ENCODE measurements around the gene STEAP1B. TPM values are rescaled to one million over a fixed set of nuclear protein-coding genes. Genes with fewer than 3 reads are reported as not detected.
"Not testable (repeated sequence)": the region's sequence is repeated elsewhere in the genome, so short reads cannot be mapped to it uniquely, and the experiment has no call there.

Gene STEAP1B
- total RNA-seq, 5 donors from 2014 or later (not counting 1 experiment from before 2014, with no cell fraction given): 0.28 to 0.44 (median 0.31) TPM; not detected in 1

GRCh38 chr7:22523478-22524352 is 23.7 kb upstream of the STEAP1B start:
- CTCF ChIA-PET: interaction anchor here (0.7 to 0.9 kb wide), 2 partner anchors 533 to 754 kb away, joined by 3 to 6 read pairs; no protein-coding TSS in a partner anchor
- H3K4me3 Mint-ChIP-seq; H3K27ac Mint-ChIP-seq; POLR2A ChIA-PET; H3K4me1 Mint-ChIP-seq; H3K27ac ChIP-seq (ENCODE audit: low read length); H3K27me3 ChIP-seq (replicated peaks in 1 of 2; ENCODE audit: control insufficient read depth in 2 of 2, extremely low read depth in 1 of 2, insufficient read depth in 2 of 2, low read length in 1 of 2); H3K9me3 ChIP-seq; H3K36me3 ChIP-seq (ENCODE audit: control insufficient read depth in 2 of 2, extremely low read depth in 1 of 2, insufficient read depth in 1 of 2, low read length in 1 of 2); H3K4me1 ChIP-seq (ENCODE audit: control insufficient read depth in 1 of 2, extremely low read depth in 1 of 2, insufficient read depth in 2 of 2, low read length in 2 of 2); H3K36me3 Mint-ChIP-seq; H3K4me3 ChIP-seq (ENCODE audit: control insufficient read depth in 1 of 2, extremely low read depth in 1 of 2, low read length in 1 of 2); H3K9me3 Mint-ChIP-seq: not testable (repeated sequence)
- ATAC-seq (replicated peaks in 1 of 4) (peak in 1 of 4 experiments; percentile 51), DNase-seq (peak in 1 of 35 experiments; percentile 6)
- H3K27me3 Mint-ChIP-seq: peaks cover 34% of the 10 kb centered on the region in 2 donors
- WGBS (ENCODE audit: insufficient coverage): 76% methylated on average over 2 of the region's 16 CpGs

DNA sequence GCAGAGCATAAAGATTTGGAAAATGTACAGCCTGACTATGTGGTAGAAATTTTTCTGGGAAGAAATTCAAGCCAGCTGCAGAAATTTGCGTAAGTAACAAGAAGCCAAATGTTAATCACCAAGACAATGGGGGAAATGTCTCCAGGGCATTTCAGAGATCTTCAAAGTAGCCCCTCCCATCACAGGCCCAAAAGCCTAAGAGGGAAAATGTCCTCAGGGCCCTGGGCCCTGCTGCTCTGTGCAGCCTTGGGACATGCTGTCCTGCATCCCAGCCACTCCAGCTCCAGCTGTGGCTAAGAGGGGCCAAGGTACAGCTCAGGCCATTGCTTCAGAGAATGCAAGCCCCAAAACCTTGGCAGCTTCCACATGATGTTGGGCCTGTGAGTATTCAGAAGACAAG is 19.6 kb upstream of the STEAP1B start:
- H3K4me1 Mint-ChIP-seq; H3K36me3 Mint-ChIP-seq; DNase-seq; H3K4me1 ChIP-seq (ENCODE audit: control insufficient read depth in 1 of 2, extremely low read depth in 1 of 2, insufficient read depth in 2 of 2, low read length in 2 of 2); H3K9me3 Mint-ChIP-seq; H3K9me3 ChIP-seq; H3K27ac ChIP-seq (ENCODE audit: low read length); H3K4me3 ChIP-seq (ENCODE audit: control insufficient read depth in 1 of 2, extremely low read depth in 1 of 2, low read length in 1 of 2); H3K36me3 ChIP-seq (ENCODE audit: control insufficient read depth in 2 of 2, extremely low read depth in 1 of 2, insufficient read depth in 1 of 2, low read length in 1 of 2); POLR2A ChIA-PET; H3K4me3 Mint-ChIP-seq; CTCF ChIA-PET; ATAC-seq (replicated peaks in 1 of 4); H3K27me3 ChIP-seq (replicated peaks in 1 of 2; ENCODE audit: control insufficient read depth in 2 of 2, extremely low read depth in 1 of 2, insufficient read depth in 2 of 2, low read length in 1 of 2); H3K27ac Mint-ChIP-seq: not testable (repeated sequence)
- no CpG with 5 or more reads among the region's 1 CpG for WGBS (ENCODE audit: insufficient coverage)
- peaks cover 20 to 23% of the 10 kb centered on the region in 2 donors for H3K27me3 Mint-ChIP-seq

- H3K27ac Mint-ChIP-seq; ATAC-seq (replicated peaks in 1 of 4); CTCF ChIA-PET; DNase-seq; H3K4me1 Mint-ChIP-seq; H3K36me3 ChIP-seq (ENCODE audit: control insufficient read depth in 2 of 2, extremely low read depth in 1 of 2, insufficient read depth in 1 of 2, low read length in 1 of 2); H3K27me3 ChIP-seq (replicated peaks in 1 of 2; ENCODE audit: control insufficient read depth in 2 of 2, extremely low read depth in 1 of 2, insufficient read depth in 2 of 2, low read length in 1 of 2); H3K4me3 Mint-ChIP-seq; H3K27ac ChIP-seq (ENCODE audit: low read length); POLR2A ChIA-PET; H3K9me3 ChIP-seq; H3K4me1 ChIP-seq (ENCODE audit: control insufficient read depth in 1 of 2, extremely low read depth in 1 of 2, insufficient read depth in 2 of 2, low read length in 2 of 2); H3K4me3 ChIP-seq (ENCODE audit: control insufficient read depth in 1 of 2, extremely low read depth in 1 of 2, low read length in 1 of 2); H3K36me3 Mint-ChIP-seq; H3K9me3 Mint-ChIP-seq: not testable (repeated sequence)
- peaks cover 10 to 13% of the 10 kb centered on the region in 2 donors for H3K27me3 Mint-ChIP-seq
- no CpG with 5 or more reads among the region's 4 CpGs for WGBS (ENCODE audit: insufficient coverage)
Observed at GRCh38 chr7:22516950-22517349, 17.0 kb upstream of the STEAP1B start.

- H3K9me3 Mint-ChIP-seq; CTCF ChIA-PET; H3K36me3 ChIP-seq (ENCODE audit: control insufficient read depth in 2 of 2, extremely low read depth in 1 of 2, insufficient read depth in 1 of 2, low read length in 1 of 2); POLR2A ChIA-PET; H3K4me1 ChIP-seq (ENCODE audit: control insufficient read depth in 1 of 2, extremely low read depth in 1 of 2, insufficient read depth in 2 of 2, low read length in 2 of 2); DNase-seq; ATAC-seq (replicated peaks in 1 of 4); H3K27me3 ChIP-seq (replicated peaks in 1 of 2; ENCODE audit: control insufficient read depth in 2 of 2, extremely low read depth in 1 of 2, insufficient read depth in 2 of 2, low read length in 1 of 2); H3K4me1 Mint-ChIP-seq; H3K27me3 Mint-ChIP-seq; H3K27ac ChIP-seq (ENCODE audit: low read length); H3K36me3 Mint-ChIP-seq; H3K4me3 Mint-ChIP-seq; H3K9me3 ChIP-seq; H3K4me3 ChIP-seq (ENCODE audit: control insufficient read depth in 1 of 2, extremely low read depth in 1 of 2, low read length in 1 of 2); H3K27ac Mint-ChIP-seq: not testable (repeated sequence)
- WGBS (ENCODE audit: insufficient coverage): no CpG with 5 or more reads among the region's 1 CpG
Observed at GRCh38 chr7:22514963-22515362, 15.0 kb upstream of the STEAP1B start.

GRCh38 chr7:22507320-22507719 is 7.3 kb upstream of the STEAP1B start:
- H3K36me3 Mint-ChIP-seq; H3K4me1 ChIP-seq (ENCODE audit: control insufficient read depth in 1 of 2, extremely low read depth in 1 of 2, insufficient read depth in 2 of 2, low read length in 2 of 2); H3K36me3 ChIP-seq (ENCODE audit: control insufficient read depth in 2 of 2, extremely low read depth in 1 of 2, insufficient read depth in 1 of 2, low read length in 1 of 2); H3K9me3 ChIP-seq; H3K27ac Mint-ChIP-seq; H3K27ac ChIP-seq (ENCODE audit: low read length); H3K9me3 Mint-ChIP-seq; DNase-seq; H3K4me3 ChIP-seq (ENCODE audit: control insufficient read depth in 1 of 2, extremely low read depth in 1 of 2, low read length in 1 of 2); H3K27me3 ChIP-seq (replicated peaks in 1 of 2; ENCODE audit: control insufficient read depth in 2 of 2, extremely low read depth in 1 of 2, insufficient read depth in 2 of 2, low read length in 1 of 2); POLR2A ChIA-PET; CTCF ChIA-PET; H3K4me1 Mint-ChIP-seq; ATAC-seq (replicated peaks in 1 of 4); H3K4me3 Mint-ChIP-seq: not testable (repeated sequence)
- 85% methylated on average over 2 of the region's 3 CpGs for WGBS (ENCODE audit: insufficient coverage)
- peaks cover 16 to 20% of the 10 kb centered on the region in 2 donors for H3K27me3 Mint-ChIP-seq

DNA sequence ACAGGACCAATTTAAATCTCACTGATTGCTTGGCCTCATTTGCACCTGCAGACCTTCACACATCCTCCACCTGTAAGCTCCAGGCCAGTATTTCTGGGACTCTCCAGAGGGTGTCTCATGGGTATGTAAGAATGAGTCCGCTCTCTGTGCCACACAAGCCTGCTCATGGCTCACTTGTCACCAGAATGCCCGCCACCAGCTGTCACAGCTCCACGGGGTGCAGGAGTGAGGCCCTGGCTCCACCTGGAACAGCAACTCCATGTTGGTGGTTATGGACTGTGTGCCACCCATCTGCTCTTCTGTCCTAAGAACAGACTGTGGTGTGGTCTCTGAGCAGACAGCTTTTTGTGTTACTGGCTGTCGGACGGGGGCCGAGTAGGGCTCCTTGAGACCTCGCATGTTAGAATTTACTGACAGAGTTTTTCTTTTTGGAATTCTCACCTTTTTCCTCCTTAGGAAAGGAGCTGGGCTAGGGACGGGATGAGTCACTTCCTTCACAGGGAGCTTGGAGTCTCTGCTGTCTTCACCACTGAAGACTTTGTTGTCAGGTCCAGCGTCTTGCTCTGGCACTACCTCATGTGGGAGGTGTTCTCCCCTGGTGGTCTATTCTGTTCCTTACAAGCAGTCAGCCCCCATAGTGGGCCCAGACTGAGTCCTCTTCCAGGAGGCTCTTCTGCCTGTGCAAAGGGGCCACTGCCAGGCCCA is 6.5 kb upstream of the STEAP1B start:
- CTCF ChIA-PET; H3K27me3 ChIP-seq (replicated peaks in 1 of 2; ENCODE audit: control insufficient read depth in 2 of 2, extremely low read depth in 1 of 2, insufficient read depth in 2 of 2, low read length in 1 of 2): not testable (repeated sequence)

More for the DNA sequence above, 6.5 kb upstream of the STEAP1B start:
- H3K4me1 ChIP-seq (ENCODE audit: control insufficient read depth in 1 of 2, extremely low read depth in 1 of 2, insufficient read depth in 2 of 2, low read length in 2 of 2); H3K4me3 ChIP-seq (ENCODE audit: control insufficient read depth in 1 of 2, extremely low read depth in 1 of 2, low read length in 1 of 2); ATAC-seq (replicated peaks in 1 of 4); H3K4me3 Mint-ChIP-seq; H3K4me1 Mint-ChIP-seq; H3K9me3 ChIP-seq; H3K9me3 Mint-ChIP-seq; H3K27ac Mint-ChIP-seq; H3K27ac ChIP-seq (ENCODE audit: low read length); DNase-seq; H3K36me3 Mint-ChIP-seq; H3K36me3 ChIP-seq (ENCODE audit: control insufficient read depth in 2 of 2, extremely low read depth in 1 of 2, insufficient read depth in 1 of 2, low read length in 1 of 2); POLR2A ChIA-PET: not testable (repeated sequence)
- 100% methylated on average over 2 of the region's 9 CpGs for WGBS (ENCODE audit: insufficient coverage)
- H3K27me3 Mint-ChIP-seq: peaks cover 16 to 20% of the 10 kb centered on the region in 2 donors
